Astrocyte (in vitro differentiated cells and primary cell): ENCODE results near the gene SPATA32. TPM values are rescaled to one million over a fixed set of nuclear protein-coding genes. Genes with fewer than 3 reads are reported as not detected.

ENCODE experiments used
- DNase-seq: peaks from one replicate; pipeline ENCODE4 v3.0.0-alpha.2; 2010; ENCODE audit warnings: low read depth
- FAIRE-seq: peaks from 2 replicates; lab custom pipeline; 2011; peaks lifted over from hg19 to GRCh38; lab: Jason Lieb, UNC
- H2AFZ ChIP-seq: 2 replicates; pipeline ENCODE4 v1.6.0; 2012; ENCODE audit warnings: low read depth, low read length, inconsistent platforms
- H3K27ac ChIP-seq: 2 replicates; pipeline ENCODE4 v1.5.1; 2011; ENCODE audit warnings: low read depth, low read length, inconsistent platforms
- H3K27me3 ChIP-seq: 2 replicates; pipeline ENCODE4 v1.6.0; 2011; ENCODE audit warnings: low read length, inconsistent platforms; ENCODE audit not compliant: insufficient read depth
- H3K36me3 ChIP-seq: 2 replicates; pipeline ENCODE4 v1.5.1; 2011; ENCODE audit warnings: low read length, inconsistent platforms; ENCODE audit not compliant: insufficient read depth
- H3K4me1 ChIP-seq: 2 replicates; pipeline ENCODE4 v1.5.1; 2011; ENCODE audit warnings: low read length, inconsistent platforms; ENCODE audit not compliant: insufficient read depth
- H3K4me2 ChIP-seq: 2 replicates; pipeline ENCODE4 v1.6.0; 2012; ENCODE audit warnings: low read length, inconsistent platforms
- H3K4me3 ChIP-seq: 2 replicates; pipeline ENCODE4 v1.5.1; 2011; ENCODE audit warnings: low read depth, mild to moderate bottlenecking, low read length, inconsistent platforms; ENCODE audit not compliant: insufficient read depth
- H3K79me2 ChIP-seq: 2 replicates; pipeline ENCODE4 v1.6.0; 2012; ENCODE audit warnings: mild to moderate bottlenecking, low read length, inconsistent platforms; ENCODE audit not compliant: insufficient read depth
- H3K9ac ChIP-seq: 2 replicates; pipeline ENCODE4 v1.6.0; 2012; ENCODE audit warnings: mild to moderate bottlenecking, low read length, inconsistent platforms
- H3K9me3 ChIP-seq: 2 replicates; pipeline ENCODE4 v1.5.1; 2012; ENCODE audit warnings: low read depth, mild to moderate bottlenecking, low read length, inconsistent platforms; ENCODE audit not compliant: insufficient read depth
- H4K20me1 ChIP-seq: 2 replicates; pipeline ENCODE4 v1.6.0; 2012; ENCODE audit warnings: low read length, inconsistent platforms; ENCODE audit not compliant: insufficient read depth
- H3K27ac Mint-ChIP-seq: one replicate; pipeline ENCODE4 v1.8.0; 2021; ENCODE audit warnings: mild to moderate bottlenecking, mixed read lengths; ENCODE audit not compliant: unreplicated experiment
- H3K27me3 Mint-ChIP-seq: one replicate; pipeline ENCODE4 v1.8.0; 2021; ENCODE audit warnings: low read depth, mixed read lengths; ENCODE audit not compliant: unreplicated experiment
- H3K36me3 Mint-ChIP-seq: one replicate; pipeline ENCODE4 v1.8.0; 2021; ENCODE audit warnings: low read depth, mixed read lengths; ENCODE audit not compliant: unreplicated experiment
- H3K4me1 Mint-ChIP-seq: one replicate; pipeline ENCODE4 v1.8.0; 2021; ENCODE audit warnings: low read depth, mixed read lengths; ENCODE audit not compliant: unreplicated experiment
- H3K4me3 Mint-ChIP-seq: one replicate; pipeline ENCODE4 v1.8.0; 2021; ENCODE audit warnings: mild to moderate bottlenecking, moderate library complexity, mixed read lengths; ENCODE audit not compliant: unreplicated experiment
- H3K9me3 Mint-ChIP-seq: one replicate; pipeline ENCODE4 v1.8.0; 2021; ENCODE audit warnings: mild to moderate bottlenecking, mixed read lengths; ENCODE audit not compliant: unreplicated experiment
- CTCF ChIP-seq: IDR thresholded peaks from 2 replicates; pipeline ENCODE4 v1.5.1; 2011; ENCODE audit warnings: low read depth, mild to moderate bottlenecking, inconsistent platforms, low read length, moderate library complexity; ENCODE audit not compliant: insufficient read depth
- EZH2 ChIP-seq: IDR thresholded peaks from 2 replicates; pipeline ENCODE4 v1.6.1; 2012; ENCODE audit warnings: mild to moderate bottlenecking, low read length, inconsistent platforms; ENCODE audit not compliant: insufficient read depth
- total RNA-seq: library from RNA; stranded (reverse); gene quantifications from 2 replicates; pipeline ENCODE4 v1.2.1, GENCODE V29; 2021

The SPATA32 gene
- total RNA-seq, 1 donor from 2014 or later, result not detected

DNA sequence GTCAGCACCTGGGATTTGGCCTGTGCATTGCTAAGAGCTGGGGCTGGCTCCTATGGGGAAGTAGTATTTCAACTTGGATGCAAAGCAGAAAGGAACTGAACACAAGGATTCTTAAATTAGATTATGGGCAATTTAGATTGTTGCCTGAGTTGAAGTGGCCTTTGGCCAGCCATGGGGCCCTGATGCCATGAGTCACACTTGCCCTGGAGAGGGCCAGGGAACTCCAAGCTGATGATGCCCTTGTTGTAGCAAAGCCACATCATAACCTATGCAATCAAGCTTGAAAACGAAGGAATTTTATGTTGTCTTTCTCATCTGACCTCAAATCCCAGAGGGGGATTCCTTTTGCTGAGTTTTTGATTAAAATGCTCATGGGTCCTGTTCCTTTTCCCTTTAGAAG, 3.9 kb upstream of the SPATA32 start:
- Mint-ChIP-seq H3K4me3 (no peak overlapping the region), H3K36me3 (peaks cover 27% of the 10 kb centered on the region), H3K27me3 (no peaks in the 10 kb centered on the region), H3K4me1 (peaks cover 8% of the 10 kb centered on the region), H3K27ac (no peak overlapping the region), H3K9me3 (no peaks in the 10 kb centered on the region)
- Histone ChIP-seq H3K9me3 (no peaks in the 10 kb centered on the region), H3K36me3 (peaks cover 45% of the 10 kb centered on the region), H2AFZ (no peak overlapping the region), H3K27ac (no peak overlapping the region), H3K27me3 (no peaks in the 10 kb centered on the region), H3K9ac (no peak overlapping the region), H3K79me2 (no peaks in the 10 kb centered on the region), H3K4me1 (peaks cover 38% of the 10 kb centered on the region), H3K4me2 (peak overlapping the region; percentile 40), H4K20me1 (peaks cover 80% of the 10 kb centered on the region), H3K4me3 (no peak overlapping the region)
- FAIRE-seq (peak; percentile 95), DNase-seq (peak; percentile 77)
- TF ChIP-seq EZH2 (no peak), CTCF (no peak)

GRCh38 chr17:45264988-45265387, 3.1 kb upstream of the SPATA32 start:
- FAIRE-seq (no peak), DNase-seq (no peak)
- Histone ChIP-seq H4K20me1 (peaks cover 73% of the 10 kb centered on the region), H3K27ac (no peak overlapping the region), H3K4me2 (no peak overlapping the region), H3K36me3 (peaks cover 41% of the 10 kb centered on the region), H2AFZ (no peak overlapping the region), H3K4me1 (peaks cover 38% of the 10 kb centered on the region), H3K27me3 (no peaks in the 10 kb centered on the region), H3K4me3 (no peak overlapping the region), H3K9ac (no peak overlapping the region), H3K9me3 (no peaks in the 10 kb centered on the region), H3K79me2 (no peaks in the 10 kb centered on the region)
- H3K9me3 Mint-ChIP-seq, result no peaks in the 10 kb centered on the region
- H3K4me3 Mint-ChIP-seq, result no peak overlapping the region
- no peak overlapping the region for H3K27ac Mint-ChIP-seq
- peaks cover 29% of the 10 kb centered on the region for H3K36me3 Mint-ChIP-seq
- peaks cover 8% of the 10 kb centered on the region for H3K4me1 Mint-ChIP-seq
- TF ChIP-seq EZH2, result no peak
- TF ChIP-seq CTCF, result no peak
- H3K27me3 Mint-ChIP-seq, result no peaks in the 10 kb centered on the region

GRCh38 chr17:45264430-45264829, 2.5 kb upstream of the SPATA32 start:
- H3K4me3 ChIP-seq, result no peak overlapping the region
- no peak for FAIRE-seq

More at GRCh38 chr17:45264430-45264829, 2.5 kb upstream of the SPATA32 start:
- peaks cover 67% of the 10 kb centered on the region for H4K20me1 ChIP-seq
- peaks cover 38% of the 10 kb centered on the region for H3K4me1 ChIP-seq
- Mint-ChIP-seq H3K36me3 (peaks cover 28% of the 10 kb centered on the region), H3K27ac (no peak overlapping the region), H3K9me3 (no peaks in the 10 kb centered on the region), H3K4me3 (no peak overlapping the region), H3K4me1 (peaks cover 8% of the 10 kb centered on the region), H3K27me3 (no peaks in the 10 kb centered on the region)
- TF ChIP-seq EZH2 (no peak), CTCF (no peak)
- H3K79me2 ChIP-seq, result no peaks in the 10 kb centered on the region
- no peak overlapping the region for H3K27ac ChIP-seq
- no peaks in the 10 kb centered on the region for H3K27me3 ChIP-seq
- H3K36me3 ChIP-seq, result peaks cover 35% of the 10 kb centered on the region
- no peaks in the 10 kb centered on the region for H3K9me3 ChIP-seq
- H3K9ac ChIP-seq, result no peak overlapping the region
- H2AFZ ChIP-seq, result no peak overlapping the region
- DNase-seq, result no peak
- no peak overlapping the region for H3K4me2 ChIP-seq
